SK-N-SH treated with all-trans-retinoic acid at 6 μM for 48 hours (cell line): Measurements from ENCODE around the gene WRAP73.

Experiments used
- ARNTL ChIP-seq: fragments of 450-650 bp; formaldehyde crosslinking; IDR thresholded peaks from 2 replicates; pipeline ENCODE4 v1.5.0; 2020; ENCODE audit warnings: low read depth, mild to moderate bottlenecking, moderate library complexity, borderline replicate concordance
- ZFP3 ChIP-seq: fragments of 250-450 bp; sonication (Bioruptor Pico); IDR thresholded peaks from 2 replicates; pipeline ENCODE4 v1.5.0; 2020; ENCODE audit warnings: mild to moderate bottlenecking, moderate library complexity
- ZFP30 ChIP-seq: fragments of 450-650 bp; formaldehyde crosslinking; IDR thresholded peaks from 2 replicates; pipeline ENCODE4 v1.5.0; 2022; ENCODE audit warnings: mild to moderate bottlenecking, moderate library complexity
- TF ChIP-seq, protein P1 (sequence below): fragments of 250-450 bp; sonication (Bioruptor Pico); IDR thresholded peaks from 2 replicates; pipeline ENCODE4 v1.8.0; 2020; ENCODE audit warnings: mild to moderate bottlenecking, moderate library complexity, borderline replicate concordance
- TF ChIP-seq, protein P2 (sequence below): fragments of 250-450 bp; sonication (Bioruptor Pico); IDR thresholded peaks from 2 replicates; pipeline ENCODE4 v1.5.1; 2020; ENCODE audit warnings: low read depth, mild to moderate bottlenecking, moderate library complexity

DNA sequence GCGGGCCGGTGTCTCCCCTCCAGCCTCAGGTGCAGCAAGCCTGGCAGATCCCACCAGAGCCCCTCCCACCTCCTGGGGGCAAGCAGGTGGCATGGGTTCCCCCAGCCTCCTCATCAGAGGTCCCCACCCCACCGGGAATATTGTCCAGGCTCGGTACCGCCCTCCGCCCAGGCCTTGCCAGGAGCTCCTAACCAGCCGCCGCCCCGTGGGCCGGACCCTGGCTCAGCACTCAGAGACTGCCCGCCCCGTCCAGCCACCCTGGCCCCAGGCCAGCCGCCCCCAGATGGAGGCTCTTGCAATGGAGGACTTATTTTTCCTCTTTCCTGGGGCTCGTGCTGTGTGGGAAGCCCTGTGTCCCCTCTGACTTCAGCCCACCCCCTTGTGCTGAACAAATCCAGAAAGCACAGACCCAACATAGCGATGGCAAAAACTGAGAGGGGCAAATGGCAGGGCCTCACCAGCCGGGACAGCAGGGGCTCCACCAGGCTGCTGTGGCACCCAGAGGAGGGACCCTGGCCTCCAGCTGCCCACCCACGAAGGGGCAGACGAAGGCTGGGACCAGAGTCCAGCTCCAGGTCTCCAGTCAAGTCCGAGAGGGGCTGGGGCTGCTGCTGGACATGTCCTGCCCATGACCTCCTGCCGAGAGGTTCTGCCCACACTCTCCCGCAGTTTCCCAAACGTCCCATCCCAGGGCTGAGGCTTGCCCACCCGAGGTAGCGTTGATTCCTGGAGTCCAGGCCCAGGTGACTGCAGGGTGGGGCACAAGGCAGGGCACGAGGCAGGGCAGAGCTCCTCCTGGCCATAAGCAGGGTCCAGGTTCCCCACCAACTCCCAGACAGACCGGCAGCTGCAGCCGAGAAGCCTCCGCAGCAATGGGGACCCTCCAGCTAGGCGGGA is 46.1 kb downstream of the WRAP73 start:
- TF ChIP-seq ZFP3 (CRISPR knock-in tag) (no peak), ZFP30 (CRISPR knock-in tag) (no peak), ARNTL (CRISPR knock-in tag) (no peak)
- TF ChIP-seq, protein P1, sequence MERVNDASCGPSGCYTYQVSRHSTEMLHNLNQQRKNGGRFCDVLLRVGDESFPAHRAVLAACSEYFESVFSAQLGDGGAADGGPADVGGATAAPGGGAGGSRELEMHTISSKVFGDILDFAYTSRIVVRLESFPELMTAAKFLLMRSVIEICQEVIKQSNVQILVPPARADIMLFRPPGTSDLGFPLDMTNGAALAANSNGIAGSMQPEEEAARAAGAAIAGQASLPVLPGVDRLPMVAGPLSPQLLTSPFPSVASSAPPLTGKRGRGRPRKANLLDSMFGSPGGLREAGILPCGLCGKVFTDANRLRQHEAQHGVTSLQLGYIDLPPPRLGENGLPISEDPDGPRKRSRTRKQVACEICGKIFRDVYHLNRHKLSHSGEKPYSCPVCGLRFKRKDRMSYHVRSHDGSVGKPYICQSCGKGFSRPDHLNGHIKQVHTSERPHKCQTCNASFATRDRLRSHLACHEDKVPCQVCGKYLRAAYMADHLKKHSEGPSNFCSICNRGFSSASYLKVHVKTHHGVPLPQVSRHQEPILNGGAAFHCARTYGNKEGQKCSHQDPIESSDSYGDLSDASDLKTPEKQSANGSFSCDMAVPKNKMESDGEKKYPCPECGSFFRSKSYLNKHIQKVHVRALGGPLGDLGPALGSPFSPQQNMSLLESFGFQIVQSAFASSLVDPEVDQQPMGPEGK (CRISPR knock-in tag), result no peak
- TF ChIP-seq, protein P2, sequence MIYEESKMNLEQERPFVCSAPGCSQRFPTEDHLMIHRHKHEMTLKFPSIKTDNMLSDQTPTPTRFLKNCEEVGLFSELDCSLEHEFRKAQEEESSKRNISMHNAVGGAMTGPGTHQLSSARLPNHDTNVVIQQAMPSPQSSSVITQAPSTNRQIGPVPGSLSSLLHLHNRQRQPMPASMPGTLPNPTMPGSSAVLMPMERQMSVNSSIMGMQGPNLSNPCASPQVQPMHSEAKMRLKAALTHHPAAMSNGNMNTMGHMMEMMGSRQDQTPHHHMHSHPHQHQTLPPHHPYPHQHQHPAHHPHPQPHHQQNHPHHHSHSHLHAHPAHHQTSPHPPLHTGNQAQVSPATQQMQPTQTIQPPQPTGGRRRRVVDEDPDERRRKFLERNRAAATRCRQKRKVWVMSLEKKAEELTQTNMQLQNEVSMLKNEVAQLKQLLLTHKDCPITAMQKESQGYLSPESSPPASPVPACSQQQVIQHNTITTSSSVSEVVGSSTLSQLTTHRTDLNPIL (CRISPR knock-in tag), result no peak
